ENCODE measurements around the gene AGAP1.
A peak's percentile ranks its signal among the peaks of the same experiment; 100 is the strongest.

AGAP1 gene

GRCh38 chr2:236177604-236177966 lies 683.7 kb downstream of the AGAP1 start:
- intact Hi-C loops (cut with DNase I): loop anchor here (5.0 kb wide), 1 partner anchor 400 kb away; no protein-coding TSS in a partner anchor
- peak in 2 of 10 donors; percentile 57 to 73 for DNase-seq

- intact Hi-C loops (cut with DNase I): loop anchor here (5.0 kb wide), 1 partner anchor 401 kb away; no protein-coding TSS in a partner anchor
- DNase-seq: peak in 6 of 10 donors; percentile 17 to 83 (median 53)
Observed at GRCh38 chr2:236177967-236178889, 684.4 kb downstream of the AGAP1 start.

- intact Hi-C loops (cut with DNase I): loop anchor here (5.0 kb wide), 1 partner anchor 402 kb away; no protein-coding TSS in a partner anchor
Observed at GRCh38 chr2:236178890-236179235, 685.0 kb downstream of the AGAP1 start.

DNA sequence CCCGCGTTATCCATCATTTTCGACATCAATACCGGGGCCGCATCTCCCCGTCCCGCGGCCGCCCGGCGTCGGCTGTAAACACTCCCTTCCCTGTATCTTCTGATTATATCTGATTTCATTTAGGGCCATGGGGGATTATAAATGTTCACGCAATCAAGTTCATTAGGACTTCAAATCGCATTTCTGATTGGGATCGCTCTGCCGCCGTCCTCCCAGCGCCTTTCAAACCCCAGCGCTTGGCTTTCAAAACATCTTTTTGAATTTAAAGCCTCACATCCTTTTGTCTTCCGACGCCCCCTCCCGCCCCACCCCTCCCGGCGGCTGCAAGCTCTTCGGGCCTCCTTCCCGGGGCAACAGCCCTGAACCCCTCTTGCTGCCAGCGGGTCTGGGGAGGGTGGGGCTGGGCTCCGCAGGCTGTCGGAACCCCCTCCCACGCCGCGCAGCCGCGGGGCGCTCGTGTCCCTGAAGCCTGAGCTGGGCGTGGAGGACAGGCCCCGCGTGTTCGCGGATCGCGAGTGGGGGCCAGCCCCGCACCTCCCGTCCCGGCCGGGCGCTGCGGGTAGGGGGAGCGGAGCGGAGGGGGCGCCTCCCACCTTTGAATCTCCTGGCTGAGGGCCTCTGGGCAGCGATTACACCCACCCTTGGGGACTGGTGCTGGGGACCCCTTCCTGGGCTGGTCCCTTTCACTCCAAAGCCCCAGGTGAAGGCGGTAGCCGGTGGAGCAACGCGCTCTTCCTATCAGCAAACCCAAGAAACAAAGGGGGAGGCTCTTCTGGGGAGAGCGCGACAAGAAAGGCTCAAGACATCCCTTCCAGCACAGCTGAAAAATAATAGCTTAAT lies 685.6 kb downstream of the AGAP1 start:
- peak in 2 of 10 donors; percentile 42 to 50 for DNase-seq
- intact Hi-C loops (cut with DNase I): loop anchor here (2.0 to 5.0 kb wide), 2 partner anchors 402 to 413 kb away; no protein-coding TSS in a partner anchor

More at GRCh38 chr2:236178890-236179235, 685.0 kb downstream of the AGAP1 start:
- no peak for DNase-seq

GRCh38 chr2:236180076-236180816 lies 686.4 kb downstream of the AGAP1 start:
- no peak for DNase-seq
- intact Hi-C loops (cut with DNase I): loop anchor here (2.0 kb wide), 1 partner anchor 413 kb away; no protein-coding TSS in a partner anchor

- intact Hi-C loops (cut with DNase I): loop anchor here (2.0 kb wide), 1 partner anchor 414 kb away; no protein-coding TSS in a partner anchor
- peak in 3 of 10 donors; percentile 55 to 62 (median 61) for DNase-seq
Observed at GRCh38 chr2:236180831-236181453, 687.1 kb downstream of the AGAP1 start.

Data from posterior cingulate gyrus (tissue), 11 donors.